SKM-1 treated with dmso at 0.1 percent for 144 hours (cell line): ENCODE data around the gene TSPAN32.

Source experiments
- DNase-seq: peaks from one replicate; lab custom pipeline; 2025; ENCODE audit not compliant: unreplicated experiment; lab: John Stamatoyannopoulos, UW

Gene TSPAN32

GRCh38 chr11:2266586-2267305, 35.1 kb upstream of the TSPAN32 start:
- no peak for DNase-seq

GRCh38 chr11:2267306-2267850, 34.4 kb upstream of the TSPAN32 start:
- no peak for DNase-seq

GRCh38 chr11:2267851-2268728, 33.7 kb upstream of the TSPAN32 start:
- DNase-seq: no peak

- peak; percentile 76 for DNase-seq
These were observed 32.8 kb upstream of the TSPAN32 start for GRCh38 chr11:2268729-2269600.

GRCh38 chr11:2269601-2270321, 32.1 kb upstream of the TSPAN32 start:
- no peak for DNase-seq

- no peak for DNase-seq
These were observed 31.3 kb upstream of the TSPAN32 start, which contains the start of gene ASCL2 for GRCh38 chr11:2270322-2271076. ASCL2 (minus strand) TSS chr11:2270588; CDS start chr11:2270332, 256 bp downstream.

- DNase-seq: no peak
These were observed 30.8 kb upstream of the TSPAN32 start for GRCh38 chr11:2271077-2271326.

- DNase-seq: no peak
These were observed 30.2 kb upstream of the TSPAN32 start for GRCh38 chr11:2271327-2272227.

GRCh38 chr11:2272228-2272945, 29.4 kb upstream of the TSPAN32 start:
- DNase-seq: no peak

- DNase-seq: no peak
These were observed 28.9 kb upstream of the TSPAN32 start for GRCh38 chr11:2272946-2273280.

- no peak for DNase-seq
These were observed 28.5 kb upstream of the TSPAN32 start for GRCh38 chr11:2273311-2273710.

GRCh38 chr11:2273771-2274170, 28.0 kb upstream of the TSPAN32 start:
- DNase-seq: no peak

GRCh38 chr11:2275334-2276279, 26.2 kb upstream of the TSPAN32 start:
- DNase-seq: no peak

GRCh38 chr11:2276280-2277007, 25.4 kb upstream of the TSPAN32 start:
- no peak for DNase-seq

- DNase-seq: no peak
These were observed 24.8 kb upstream of the TSPAN32 start for GRCh38 chr11:2277008-2277346.

GRCh38 chr11:2277933-2278523, 23.8 kb upstream of the TSPAN32 start:
- no peak for DNase-seq
